Adrenal gland (tissue), 12 donors: Measurements from ENCODE around the gene SMAD7. TPM values are rescaled to one million over a fixed set of nuclear protein-coding genes. Genes with fewer than 3 reads are reported as not detected.
A peak's percentile ranks its signal among the peaks of the same experiment; 100 is the strongest.

Experiments used
- DNase-seq, 7 donors: peaks; one replicate each; pipeline ENCODE4 v3.0.0-alpha.2; 2019 to 2020
- H3K27ac ChIP-seq, 5 donors: fragments of 200-600 bp; sonication (generic) in 4 of 5; 1 replicate in 3 of 5; 2 replicates in 2 of 5; pipeline versions ENCODE4 v1.5.1 to v1.8.0; 2016 to 2020; ENCODE audit warnings: mild to moderate bottlenecking in 1 of 5
- H3K27me3 ChIP-seq: fragments of 200-600 bp; 2 replicates; pipeline ENCODE4 v1.8.0; 2021
- H3K36me3 ChIP-seq, 2 donors: fragments of 200-600 bp; replicated peaks in 1 of 2; 1 replicate in 1 of 2; 2 replicates in 1 of 2; pipeline versions ENCODE4 v1.5.1 to v1.8.0; 2018 to 2022
- H3K4me1 ChIP-seq, 2 donors: fragments of 200-600 bp; replicated peaks in 1 of 2; 1 replicate in 1 of 2; 2 replicates in 1 of 2; pipeline versions ENCODE4 v1.5.1 to v1.8.0; 2018 to 2021
- H3K4me3 ChIP-seq, 4 donors: fragments of 200-600 bp; sonication (generic) in 3 of 4; one replicate each; pipeline ENCODE4 v1.5.1; 2016 to 2018
- H3K9me3 ChIP-seq, 3 donors: fragments of 200-600 bp; sonication (generic) in 1 of 3; replicated peaks in 1 of 3; 1 replicate in 2 of 3; 2 replicates in 1 of 3; pipeline versions ENCODE4 v1.5.1 to v1.8.0; 2016 to 2021
- CTCF ChIP-seq, 6 experiments: fragments of 450-650 bp in 4 of 6; fragments of 200-600 bp in 2 of 6; sonication (generic) in 1 of 6; IDR thresholded peaks; 1 replicate in 5 of 6; 2 replicates in 1 of 6; pipeline versions ENCODE4 v1.5.1 to v1.8.0; 2016 to 2021; ENCODE audit warnings: antibody characterized with exemption in 6 of 6, mild to moderate bottlenecking in 2 of 6, moderate library complexity in 1 of 6
- POLR2A ChIP-seq, 2 donors: fragments of 450-650 bp; IDR thresholded peaks; one replicate each; pipeline ENCODE4 v1.6.1; 2017; ENCODE audit warnings: antibody characterized with exemption in 2 of 2, mild to moderate bottlenecking in 2 of 2, moderate library complexity in 1 of 2
- WGBS, 4 donors: extraction: QIAGEN DNeasy Blood & Tissue Kit in 2 of 4; methylation state at CpG; one replicate each; pipeline versions ENCODE4 v1.1.5 to v1.1.7; 2013 to 2017; 5-methylcytosine and 5-hydroxymethylcytosine counted together
- intact Hi-C, 2 donors: fragments of 100-400 bp; cut with DNase I; formaldehyde crosslinking; loops; one replicate each; pipeline versions ENCODE4 v1.14.1 to v1.15.0; 2022 to 2023
- polyA plus RNA-seq, 3 donors: library from polyadenylated mRNA; stranded (reverse); fragments of 200-250 nt in 2 of 3; fragments of 350-450 nt in 1 of 3; fragmentation: Illumina TruSeq in 1 of 3; extraction: RNeasy Lipid Tissue Mini Kit (QIAGEN cat#74804) in 1 of 3; gene quantifications; one replicate each; pipeline ENCODE4 v1.2.3, GENCODE V29; 2013 to 2014
- total RNA-seq, 9 donors: library from RNA; depleted of rRNA in 4 of 9; stranded (reverse); fragments of >200 nt in 4 of 9; fragments of 120-200 nt in 1 of 9; fragmentation: NEBNext Ultra II Directional in 1 of 9; extraction: Animal tissue kit (Norgen Biotek cat#: 25700) in 1 of 9; gene quantifications; one replicate each; pipeline versions ENCODE4 v1.1.0 to v1.2.4, GENCODE V29; 2013 to 2023
- donor health status: healthy with polysubstance abuse.
- donor health status: Bipolar disorder and iron deficiency.
- donor health status: DM: yes; HTN: yes; CAD: no.
- donor health status: DM: no; HTN: no; CAD: no.
- donor health status: DM: no; HTN: no; CAD: no.
- donor health status: DM: yes; HTN: yes; CAD: no.

SMAD7 gene
- total and polyA plus RNA-seq, 12 donors: 6.1 to 68.3 (median 16.8) TPM

- peak in 1 of 7 donors; percentile 24 for DNase-seq
- 52 to 56% (median 54%) methylated on average over 19 of the region's 19 CpGs for WGBS, 4 donors
- H3K9me3 ChIP-seq: no peaks in the 10 kb centered on the region
- TF ChIP-seq POLR2A (IDR thresholded peaks at IDR 0.05) (no peak), CTCF (IDR thresholded peaks at IDR 0.05) (no peak)
- no peaks in the 10 kb centered on the region for H3K27me3 ChIP-seq
- intact Hi-C loops: loop anchor here in 1 of 2 donors (5.0 kb wide), 1 partner anchor 176 kb away; no protein-coding TSS in a partner anchor
- H3K4me3 ChIP-seq: peak overlapping the region in 3 of 4 donors; percentile 46 to 91 (median 71)
- no peaks in the 10 kb centered on the region for H3K36me3 ChIP-seq
- peaks cover 1 to 22% of the 10 kb centered on the region in 2 donors for H3K4me1 ChIP-seq
- H3K27ac ChIP-seq: peak overlapping the region; percentile 97 to 100 (median 99)
These were observed 2.4 kb upstream of the SMAD7 start for GRCh38 chr18:48953104-48953706.

- intact Hi-C loops: loop anchor here in 1 of 2 donors (5.0 kb wide), 1 partner anchor 175 kb away; no protein-coding TSS in a partner anchor
- H3K27ac ChIP-seq: peak overlapping the region; percentile 97 to 100 (median 99)
- peaks cover 8 to 25% of the 10 kb centered on the region in 2 donors for H3K4me1 ChIP-seq
- no peaks in the 10 kb centered on the region for H3K36me3 ChIP-seq
- TF ChIP-seq POLR2A (IDR thresholded peaks at IDR 0.05): peak; percentile 57 to 87
- peak in 2 of 6 experiments; percentile 22 to 23 for TF ChIP-seq CTCF (IDR thresholded peaks at IDR 0.05)
- peak; percentile 77 to 90 (median 83) for DNase-seq
- WGBS, 4 donors: 0 to 1% (median 1%) methylated on average over 40 to 67 of the region's 67 CpGs
- H3K27me3 ChIP-seq: no peaks in the 10 kb centered on the region
- no peaks in the 10 kb centered on the region for H3K9me3 ChIP-seq
- H3K4me3 ChIP-seq: peak overlapping the region; percentile 46 to 91 (median 68)
These were observed 1.7 kb upstream of the SMAD7 start for GRCh38 chr18:48952287-48953103.

GRCh38 chr18:48951448-48952286, 902 bp upstream of the SMAD7 start:
- peak; percentile 84 for TF ChIP-seq POLR2A (IDR thresholded peaks at IDR 0.05)
- TF ChIP-seq CTCF (IDR thresholded peaks at IDR 0.05): peak in 4 of 6 experiments; percentile 10 to 59 (median 38)
- DNase-seq: peak; percentile 88 to 95 (median 91)
- H3K9me3 ChIP-seq: no peaks in the 10 kb centered on the region
- no peaks in the 10 kb centered on the region for H3K27me3 ChIP-seq
- peak overlapping the region; percentile 38 to 91 (median 74) for H3K4me3 ChIP-seq
- peaks cover 17 to 33% of the 10 kb centered on the region in 2 donors for H3K4me1 ChIP-seq
- intact Hi-C loops: loop anchor here in 1 of 2 donors (5.0 kb wide), 1 partner anchor 174 kb away; no protein-coding TSS in a partner anchor
- H3K27ac ChIP-seq: peak overlapping the region; percentile 97 to 100 (median 99)
- WGBS, 4 donors: 0% methylated on average over 8 to 98 of the region's 106 CpGs
- no peaks in the 10 kb centered on the region for H3K36me3 ChIP-seq
